Measurements from ENCODE around the gene EMC9.

EMC9 gene

GRCh38 chr14:24130717-24131548, 10.5 kb downstream of the EMC9 start:
- DNase-seq, result no peak

- no peak for DNase-seq
These were observed 11.0 kb downstream of the EMC9 start, which contains the start of gene FITM1 for GRCh38 chr14:24130380-24130716. Gene FITM1 (plus strand): TSS chr14:24130659. CDS start chr14:24131564, 905 bp downstream.

- DNase-seq, result no peak
These were observed 11.9 kb downstream of the EMC9 start for GRCh38 chr14:24129410-24129998.

DNA sequence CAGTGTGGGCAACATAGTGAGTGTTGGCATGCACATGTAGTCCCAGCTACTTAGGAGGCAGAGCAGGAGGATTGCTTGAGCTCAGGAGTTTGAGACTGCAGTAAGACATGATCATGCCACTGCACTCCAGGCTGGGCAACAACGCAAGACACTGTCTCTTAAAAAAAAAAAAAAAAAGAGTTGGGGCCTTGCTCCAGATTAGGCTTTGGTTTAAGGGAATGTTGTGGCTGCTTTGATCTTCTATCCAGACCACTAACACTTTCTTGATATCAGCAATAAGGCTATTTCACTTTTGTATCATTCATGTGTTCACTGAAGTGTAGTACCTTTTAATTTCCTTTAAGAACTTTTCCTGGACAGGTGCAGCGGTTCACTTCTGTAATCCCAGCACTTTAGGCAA, 13.7 kb downstream of the EMC9 start:
- DNase-seq, result no peak

- no peak for DNase-seq
These were observed 14.5 kb downstream of the EMC9 start for GRCh38 chr14:24126939-24127338.

GRCh38 chr14:24123424-24124417, 17.7 kb downstream of the EMC9 start:
- no peak for DNase-seq

DNA sequence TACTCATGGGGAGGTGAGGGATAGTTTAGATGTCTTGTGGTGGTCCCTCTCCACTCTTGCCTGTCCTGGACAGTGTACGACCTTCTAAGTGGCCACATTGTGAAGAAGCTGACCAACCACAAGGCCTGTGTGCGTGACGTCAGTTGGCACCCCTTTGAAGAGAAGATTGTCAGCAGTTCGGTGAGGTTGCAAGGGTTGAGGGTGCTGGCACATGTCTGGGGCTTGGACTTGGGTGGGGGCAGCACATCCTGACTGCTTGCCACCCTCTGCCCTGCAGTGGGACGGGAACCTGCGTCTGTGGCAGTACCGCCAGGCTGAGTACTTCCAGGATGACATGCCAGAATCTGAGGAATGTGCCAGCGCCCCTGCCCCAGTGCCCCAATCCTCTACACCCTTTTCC, 18.5 kb downstream of the EMC9 start:
- DNase-seq, result no peak

- no peak for DNase-seq
These were observed 19.0 kb downstream of the EMC9 start for GRCh38 chr14:24122416-24122815.

- DNase-seq, result no peak
These were observed 20.2 kb downstream of the EMC9 start for GRCh38 chr14:24121210-24121609.

GRCh38 chr14:24119691-24120090, 21.7 kb downstream of the EMC9 start:
- DNase-seq, result no peak

GRCh38 chr14:24117179-24117578, 24.2 kb downstream of the EMC9 start:
- DNase-seq, result no peak

DNA sequence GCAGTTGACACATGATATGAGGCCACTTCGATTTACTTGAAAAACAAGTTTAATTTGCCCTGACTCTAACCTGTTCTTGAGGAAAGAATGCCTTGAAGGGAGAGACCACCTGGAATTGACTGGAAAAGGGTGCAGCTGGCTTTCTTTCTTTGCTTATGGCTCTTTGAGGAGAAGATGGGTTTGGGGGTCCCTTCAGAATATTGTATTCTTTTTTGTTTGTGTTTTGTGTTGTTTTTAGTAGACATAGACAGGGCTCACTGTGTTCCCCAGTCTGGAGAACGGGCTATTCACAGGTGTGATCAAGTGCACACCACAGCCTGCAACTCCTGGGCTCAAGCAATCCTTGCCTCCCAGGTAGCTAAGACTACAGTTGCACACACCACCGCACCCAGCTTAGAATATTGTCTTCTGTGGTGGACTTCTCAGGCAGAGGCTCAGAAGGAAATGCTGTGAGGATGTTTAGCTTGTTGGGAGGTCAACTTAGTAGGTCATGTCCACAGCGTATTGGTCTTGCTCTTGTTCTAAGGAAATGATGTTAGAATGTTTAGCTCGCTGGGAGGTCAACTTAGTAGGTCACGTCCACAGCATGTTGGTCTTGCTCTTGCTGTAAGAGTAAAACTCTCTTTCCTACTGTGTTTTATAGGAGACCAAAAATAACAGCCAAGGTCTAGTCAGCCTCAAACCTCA, 25.1 kb downstream of the EMC9 start:
- no peak for DNase-seq

- DNase-seq, result no peak
These were observed 25.8 kb downstream of the EMC9 start for GRCh38 chr14:24115422-24116127.

- peak; percentile 99 to 100 for DNase-seq
These were observed 26.6 kb downstream of the EMC9 start, which contains the start of the genes DCAF11 and NRL for GRCh38 chr14:24114532-24115421. Gene DCAF11 (plus strand): TSS chr14:24114777. CDS start chr14:24115595, 818 bp downstream. Gene NRL (minus strand): TSS chr14:24114949. CDS start chr14:24082848, 32,101 bp downstream.

GRCh38 chr14:24113801-24114531, 27.4 kb downstream of the EMC9 start:
- DNase-seq, result peak; percentile 91 to 97

- DNase-seq, result peak in 1 of 2 donors; percentile 35
These were observed 28.0 kb downstream of the EMC9 start for GRCh38 chr14:24113379-24113800.

- no peak for DNase-seq
These were observed 30.9 kb downstream of the EMC9 start for GRCh38 chr14:24110523-24110922.

- no peak for DNase-seq
These were observed 31.3 kb downstream of the EMC9 start for GRCh38 chr14:24110060-24110459.

GRCh38 chr14:24108336-24108874, 33.0 kb downstream of the EMC9 start:
- no peak for DNase-seq
